ENCODE measurements around the gene BMP2.

Gene BMP2

DNA sequence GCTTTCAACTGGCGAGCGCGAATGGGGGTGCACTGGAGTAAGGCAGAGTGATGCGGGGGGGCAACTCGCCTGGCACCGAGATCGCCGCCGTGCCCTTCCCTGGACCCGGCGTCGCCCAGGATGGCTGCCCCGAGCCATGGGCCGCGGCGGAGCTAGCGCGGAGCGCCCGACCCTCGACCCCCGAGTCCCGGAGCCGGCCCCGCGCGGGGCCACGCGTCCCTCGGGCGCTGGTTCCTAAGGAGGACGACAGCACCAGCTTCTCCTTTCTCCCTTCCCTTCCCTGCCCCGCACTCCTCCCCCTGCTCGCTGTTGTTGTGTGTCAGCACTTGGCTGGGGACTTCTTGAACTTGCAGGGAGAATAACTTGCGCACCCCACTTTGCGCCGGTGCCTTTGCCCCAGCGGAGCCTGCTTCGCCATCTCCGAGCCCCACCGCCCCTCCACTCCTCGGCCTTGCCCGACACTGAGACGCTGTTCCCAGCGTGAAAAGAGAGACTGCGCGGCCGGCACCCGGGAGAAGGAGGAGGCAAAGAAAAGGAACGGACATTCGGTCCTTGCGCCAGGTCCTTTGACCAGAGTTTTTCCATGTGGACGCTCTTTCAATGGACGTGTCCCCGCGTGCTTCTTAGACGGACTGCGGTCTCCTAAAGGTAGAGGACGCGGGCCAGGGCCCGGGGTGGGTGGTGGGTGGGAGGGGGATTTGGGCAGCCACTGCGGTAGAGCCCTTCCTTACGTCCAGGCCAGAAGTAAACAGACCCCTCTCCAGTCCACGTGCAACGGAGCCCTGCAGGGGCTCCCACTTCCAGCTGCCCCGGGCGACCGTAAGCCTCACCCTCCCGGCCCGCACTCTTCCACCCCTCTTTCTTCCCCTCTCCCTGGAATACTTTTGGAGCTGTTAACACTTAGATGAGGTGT, 998 bp downstream of the BMP2 start:
- no peak for DNase-seq (ENCODE audit: low read depth in 2 of 2)

DNA sequence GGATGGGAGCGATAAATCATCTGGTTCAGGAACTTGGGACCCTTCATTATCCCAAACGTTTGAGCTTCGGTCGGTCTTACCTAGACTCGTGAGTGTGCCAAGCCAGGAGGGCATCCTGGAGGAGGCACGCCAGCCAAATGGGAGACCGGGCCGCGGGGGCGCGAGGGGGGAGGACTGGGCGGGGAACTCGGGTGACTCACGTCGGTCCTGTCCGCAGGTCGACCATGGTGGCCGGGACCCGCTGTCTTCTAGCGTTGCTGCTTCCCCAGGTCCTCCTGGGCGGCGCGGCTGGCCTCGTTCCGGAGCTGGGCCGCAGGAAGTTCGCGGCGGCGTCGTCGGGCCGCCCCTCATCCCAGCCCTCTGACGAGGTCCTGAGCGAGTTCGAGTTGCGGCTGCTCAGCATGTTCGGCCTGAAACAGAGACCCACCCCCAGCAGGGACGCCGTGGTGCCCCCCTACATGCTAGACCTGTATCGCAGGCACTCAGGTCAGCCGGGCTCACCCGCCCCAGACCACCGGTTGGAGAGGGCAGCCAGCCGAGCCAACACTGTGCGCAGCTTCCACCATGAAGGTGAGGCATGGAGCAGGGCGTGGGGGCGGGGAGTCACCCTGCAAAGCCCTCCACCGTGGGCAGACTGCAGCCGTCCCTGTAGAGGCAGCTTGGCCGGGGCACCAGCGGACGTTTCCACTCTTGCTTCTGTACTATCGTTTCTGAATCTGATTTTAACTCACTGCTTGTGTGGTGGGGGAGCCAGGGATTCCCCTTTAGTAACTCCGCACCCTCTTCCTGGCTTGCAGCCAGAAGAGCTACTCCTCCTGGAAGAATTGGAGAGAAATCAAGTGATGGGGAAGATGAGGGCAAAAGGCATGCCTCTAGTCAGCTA, 2.7 kb downstream of the BMP2 start:
- no peak for DNase-seq (ENCODE audit: low read depth in 2 of 2)

- DNase-seq (ENCODE audit: low read depth in 2 of 2) = no peak
Measured at GRCh38 chr20:6770786-6771100, 3.3 kb downstream of the BMP2 start.

DNA sequence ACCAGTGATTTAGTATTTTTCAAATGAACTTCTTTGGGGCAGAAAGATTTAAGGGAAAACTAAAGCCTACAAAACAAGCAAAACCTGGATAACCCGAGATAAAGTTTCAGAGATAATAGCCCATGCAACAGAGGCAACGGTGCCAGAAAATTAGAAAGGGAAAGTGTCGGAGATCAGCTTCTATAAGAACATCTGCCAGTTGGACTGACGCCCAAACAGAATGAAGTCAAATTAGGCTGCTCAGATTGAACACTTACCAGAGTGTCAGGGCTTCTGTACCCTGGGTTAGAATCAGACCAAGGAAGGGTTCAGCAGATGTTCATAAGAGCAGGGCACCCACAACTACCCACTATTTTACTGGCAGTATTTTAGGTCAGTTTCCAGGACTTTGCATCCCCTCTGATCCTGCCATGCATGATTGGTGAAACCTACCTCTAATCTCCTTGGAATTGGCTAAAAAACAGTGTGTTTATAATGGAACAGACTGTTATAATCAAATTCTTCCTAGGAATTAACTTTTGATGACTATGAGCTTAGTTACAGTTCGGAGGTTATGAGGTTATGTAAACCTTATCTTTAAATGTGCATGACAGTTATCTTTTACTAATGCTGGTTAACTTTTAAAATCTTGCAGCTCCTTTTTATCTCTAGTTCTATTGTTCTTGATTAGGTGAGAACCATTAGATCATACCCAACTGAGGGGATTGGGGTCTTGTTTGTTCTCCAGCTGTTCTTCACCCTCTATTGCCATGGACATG, 13.1 kb downstream of the BMP2 start:
- DNase-seq (ENCODE audit: low read depth in 2 of 2) = no peak

- no peak for DNase-seq (ENCODE audit: low read depth in 2 of 2)
Measured at GRCh38 chr20:6783752-6784151, 16.3 kb downstream of the BMP2 start.

- DNase-seq (ENCODE audit: low read depth in 2 of 2) = no peak
Measured at GRCh38 chr20:6784210-6784631, 16.7 kb downstream of the BMP2 start.

GRCh38 chr20:6784767-6785166, 17.3 kb downstream of the BMP2 start:
- DNase-seq (ENCODE audit: low read depth in 2 of 2) = no peak

DNA sequence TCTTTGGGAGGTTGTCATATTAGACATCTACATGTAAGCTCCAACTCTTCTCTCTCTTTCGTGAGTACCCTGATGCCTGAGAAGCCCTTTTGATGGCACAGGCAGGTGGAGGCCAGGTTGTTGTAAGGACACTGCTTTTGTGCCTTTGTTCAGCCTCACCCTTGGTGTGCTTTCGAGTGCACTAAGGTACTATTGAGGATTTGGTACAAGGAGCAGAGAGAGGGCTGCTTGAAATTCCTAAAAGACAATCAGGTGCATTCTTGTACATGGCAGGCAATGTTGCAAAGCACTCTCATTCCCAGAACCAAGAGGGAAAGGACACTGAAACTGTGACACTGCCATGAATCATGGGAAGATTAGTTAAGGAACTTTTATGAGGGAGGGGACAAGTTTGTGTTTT, 19.1 kb downstream of the BMP2 start:
- DNase-seq (ENCODE audit: low read depth in 2 of 2) = no peak

GRCh38 chr20:6792789-6793188, 25.3 kb downstream of the BMP2 start:
- no peak for DNase-seq (ENCODE audit: low read depth in 2 of 2)

GRCh38 chr20:6802227-6802626, 34.7 kb downstream of the BMP2 start:
- DNase-seq (ENCODE audit: low read depth in 2 of 2) = no peak

DNA sequence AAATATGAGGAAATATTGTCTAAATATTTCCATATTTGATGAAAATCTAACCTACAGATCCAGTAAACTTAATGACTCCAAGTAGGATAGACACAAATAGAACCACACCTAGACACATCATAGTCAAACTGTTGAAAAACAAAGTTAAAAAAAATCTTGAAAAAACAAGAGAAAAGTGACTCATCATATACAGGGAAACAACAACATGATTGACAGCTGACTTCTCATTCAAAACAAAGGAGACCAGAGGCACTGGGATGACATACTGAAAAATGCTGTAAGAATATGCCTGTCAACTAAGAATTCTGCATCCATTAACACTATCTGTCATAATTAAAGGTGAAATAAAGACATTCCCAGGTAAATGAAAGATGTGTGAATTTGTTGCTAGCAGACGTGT, 38.8 kb downstream of the BMP2 start:
- no peak for DNase-seq (ENCODE audit: low read depth in 2 of 2)

DNA sequence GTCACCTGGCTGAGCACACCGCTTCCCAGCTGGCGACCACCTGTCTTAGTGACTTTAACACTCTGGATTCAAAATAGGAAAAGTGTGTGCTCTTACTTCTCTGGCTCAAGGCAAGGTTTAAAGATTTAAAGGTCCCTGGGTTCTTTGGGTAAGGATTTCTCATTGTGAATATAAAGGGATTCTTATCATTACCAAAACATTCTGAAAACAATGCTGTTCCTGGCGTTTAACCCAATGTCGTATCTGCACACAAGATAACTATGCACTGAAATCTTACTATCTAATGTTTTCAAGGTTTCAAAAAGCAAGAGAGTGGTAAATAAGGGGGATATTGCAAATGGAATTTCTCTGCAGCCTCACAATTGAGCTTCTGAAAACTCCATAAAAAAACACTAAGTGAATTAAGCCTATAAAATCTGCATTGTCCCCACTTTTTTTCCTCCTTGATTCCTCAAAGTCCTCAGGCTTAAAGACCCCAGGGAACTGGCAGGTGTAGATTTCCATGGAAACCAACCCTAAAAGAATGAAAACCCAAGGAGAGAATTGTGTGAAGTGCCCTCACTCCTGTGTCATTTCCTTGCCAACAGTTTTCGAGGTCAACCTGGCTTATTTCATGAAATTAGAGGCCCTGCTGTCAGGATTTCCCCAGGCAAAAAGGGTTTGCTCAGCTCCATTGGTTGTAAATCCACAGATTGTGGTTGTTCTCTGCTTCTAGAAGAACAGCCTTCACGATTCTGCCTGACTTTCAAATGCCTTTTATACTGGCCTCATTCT, 44.0 kb downstream of the BMP2 start:
- no peak for DNase-seq (ENCODE audit: low read depth in 2 of 2)

DNA sequence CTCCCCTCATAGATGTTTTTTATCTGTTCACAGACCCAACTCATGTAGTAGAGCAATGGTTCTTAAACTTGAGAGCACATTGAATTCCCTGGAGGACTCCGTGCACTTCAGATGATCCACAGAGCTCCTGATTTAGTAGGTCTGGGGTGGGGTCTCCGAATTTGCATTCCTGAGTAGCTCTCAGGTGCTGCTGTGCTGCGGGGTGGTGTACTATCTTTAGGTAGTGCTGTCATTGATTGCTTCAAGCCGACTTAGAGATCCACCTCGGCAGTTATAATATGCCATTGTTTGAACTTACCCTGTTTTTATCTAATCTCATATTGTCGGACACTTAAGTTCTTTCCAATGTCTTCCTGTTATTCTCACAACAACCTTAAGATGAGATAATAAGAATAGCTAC, 45.0 kb downstream of the BMP2 start:
- DNase-seq (ENCODE audit: low read depth in 2 of 2) = no peak

DNA sequence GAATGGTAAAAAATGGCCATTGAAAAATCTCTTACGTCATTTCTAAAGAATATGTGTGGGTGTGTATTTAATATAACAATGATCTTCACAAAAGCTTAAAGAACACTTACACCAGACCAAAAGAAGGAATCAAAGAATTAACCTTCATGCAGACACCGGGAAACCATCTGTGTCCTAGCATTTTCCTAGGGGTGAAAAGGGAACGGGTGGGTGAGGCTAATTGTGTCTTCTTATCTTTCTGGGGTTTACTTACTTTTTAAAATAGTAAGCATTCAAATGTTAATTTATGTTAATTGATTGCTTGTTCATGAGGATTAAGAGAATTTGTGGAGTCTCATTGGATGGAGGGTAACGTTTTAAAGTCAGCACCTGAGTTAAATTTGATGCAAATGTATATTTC, 47.5 kb downstream of the BMP2 start:
- no peak for DNase-seq (ENCODE audit: low read depth in 2 of 2)

DNA sequence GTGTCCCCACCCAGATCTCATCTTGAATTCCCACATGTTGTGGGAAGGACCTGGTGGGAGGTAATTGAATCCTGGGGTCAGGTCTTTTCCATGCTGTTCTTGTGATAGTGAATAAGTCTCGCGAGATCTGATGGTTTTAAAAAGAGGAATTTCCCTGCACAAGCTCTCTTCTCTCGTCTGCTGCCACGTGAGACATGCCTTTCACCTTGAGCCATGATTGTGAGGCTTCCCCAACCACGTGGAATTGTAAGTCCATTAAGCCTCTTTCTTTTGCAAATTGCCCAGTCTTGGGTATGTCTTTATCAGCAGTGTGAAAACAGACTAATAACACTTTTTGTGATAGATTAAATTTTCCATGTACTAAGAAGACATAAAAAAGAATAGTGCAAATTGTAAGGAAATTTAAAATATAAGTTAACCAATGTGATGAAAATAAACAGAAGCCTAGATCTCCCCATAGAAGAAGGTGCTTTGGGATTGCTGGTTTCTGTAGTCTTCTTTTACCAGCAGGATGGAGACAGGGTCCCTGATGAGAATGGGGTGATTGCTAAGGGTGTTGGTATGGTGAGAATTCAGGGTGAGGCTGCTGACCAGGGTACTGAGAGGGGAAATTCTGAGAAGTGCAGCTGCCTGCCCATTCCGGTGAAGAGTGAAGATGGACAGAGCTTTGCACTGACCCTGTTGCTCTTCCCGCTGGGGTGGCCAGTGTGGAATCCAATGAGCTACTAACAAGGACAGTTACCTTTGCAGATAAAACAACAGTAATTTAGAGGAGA, 50.7 kb downstream of the BMP2 start:
- DNase-seq (ENCODE audit: low read depth in 2 of 2) = no peak

DNA sequence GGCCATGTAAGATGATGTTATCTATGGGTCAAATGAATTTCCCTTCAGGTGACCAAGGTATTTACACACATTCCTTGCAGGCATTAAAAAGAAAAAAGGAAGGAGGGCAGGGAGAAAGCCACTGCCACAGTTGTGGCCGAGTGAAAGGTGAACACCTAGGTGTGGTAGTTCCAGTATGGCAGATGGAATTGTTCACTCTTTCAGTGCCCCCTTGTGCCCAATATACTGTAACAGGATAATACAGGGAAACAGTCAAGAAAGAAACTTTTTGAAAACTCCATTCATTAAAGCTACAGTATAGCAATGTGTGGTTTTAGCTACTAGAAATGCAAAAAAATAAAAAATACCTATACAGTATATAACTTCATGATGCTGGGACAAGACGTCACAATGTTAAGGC, 52.1 kb downstream of the BMP2 start:
- no peak for DNase-seq (ENCODE audit: low read depth in 2 of 2)

- DNase-seq (ENCODE audit: low read depth in 2 of 2) = no peak
Measured at GRCh38 chr20:6824401-6824800, 56.9 kb downstream of the BMP2 start.

GRCh38 chr20:6827472-6827871, 60.0 kb downstream of the BMP2 start:
- DNase-seq (ENCODE audit: low read depth in 2 of 2) = no peak

GRCh38 chr20:6828794-6829423, 61.4 kb downstream of the BMP2 start:
- DNase-seq (ENCODE audit: low read depth in 2 of 2) = no peak

DNA sequence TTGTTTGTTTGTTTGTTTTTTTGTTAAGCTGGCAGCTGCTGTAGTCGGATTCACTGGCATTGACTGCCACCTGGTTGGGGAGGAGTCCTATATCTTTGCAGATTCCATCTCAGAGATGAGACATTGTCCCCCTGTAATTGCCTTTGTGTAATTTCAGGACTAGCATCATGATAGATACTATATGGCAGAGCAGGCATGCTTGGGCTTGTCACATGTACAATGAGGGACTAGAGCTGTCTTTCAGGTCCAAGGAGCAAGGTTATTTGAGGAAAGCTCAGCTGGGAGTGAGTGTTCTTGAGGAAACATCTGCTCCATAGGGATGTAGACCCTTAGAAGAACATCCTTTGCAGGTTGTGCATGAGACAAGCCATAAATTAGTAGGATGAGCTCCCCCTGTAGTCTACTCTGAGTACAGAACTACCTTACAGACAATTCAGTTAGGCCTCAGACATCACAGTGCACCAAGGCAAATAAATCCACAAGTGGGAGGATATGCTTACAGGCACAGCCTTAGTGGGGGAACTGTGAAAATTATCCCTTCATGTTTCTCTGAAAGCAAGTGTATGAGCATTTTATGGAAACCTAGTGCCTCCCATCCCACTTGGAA, 62.1 kb downstream of the BMP2 start:
- DNase-seq (ENCODE audit: low read depth in 2 of 2) = no peak
